Measurements from ENCODE around the gene TMPRSS6. TPM values are rescaled to one million over a fixed set of nuclear protein-coding genes. Genes with fewer than 3 reads are reported as not detected.

Gene TMPRSS6
- total RNA-seq, 1 donor: not detected

GRCh38 chr22:37061611-37062375 lies 47.7 kb downstream of the TMPRSS6 start:
- Histone ChIP-seq H3K79me2 (ENCODE audit: insufficient read depth, low read length) (no peaks in the 10 kb centered on the region), H2AFZ (ENCODE audit: low read length) (no peak overlapping the region), H3K4me3 (ENCODE audit: insufficient read depth, low read length) (no peak overlapping the region), H3K27ac (ENCODE audit: low read depth, low read length) (no peak overlapping the region), H3K9me3 (ENCODE audit: low read depth, low read length) (no peaks in the 10 kb centered on the region), H3K27me3 (ENCODE audit: insufficient read depth, low read length) (no peaks in the 10 kb centered on the region), H3K4me2 (ENCODE audit: insufficient read depth, low read length) (no peak overlapping the region), H3K4me1 (ENCODE audit: insufficient read depth, low read length) (no peaks in the 10 kb centered on the region), H3K36me3 (ENCODE audit: insufficient read depth, low read length) (no peaks in the 10 kb centered on the region), H4K20me1 (ENCODE audit: insufficient read depth, low read length) (no peaks in the 10 kb centered on the region)
- no peak for TF ChIP-seq CTCF (IDR thresholded peaks at IDR 0.05; ENCODE audit: extremely low read depth, low read depth, low read length)
- DNase-seq (ENCODE audit: insufficient read length, low spot score, missing footprints): peak; percentile 81

GRCh38 chr22:37060801-37061610 lies 48.5 kb downstream of the TMPRSS6 start:
- Histone ChIP-seq H3K4me1 (ENCODE audit: insufficient read depth, low read length) (no peaks in the 10 kb centered on the region), H4K20me1 (ENCODE audit: insufficient read depth, low read length) (no peaks in the 10 kb centered on the region), H3K27ac (ENCODE audit: low read depth, low read length) (no peak overlapping the region), H3K27me3 (ENCODE audit: insufficient read depth, low read length) (no peaks in the 10 kb centered on the region), H2AFZ (ENCODE audit: low read length) (no peak overlapping the region), H3K4me2 (ENCODE audit: insufficient read depth, low read length) (no peak overlapping the region), H3K4me3 (ENCODE audit: insufficient read depth, low read length) (no peak overlapping the region), H3K79me2 (ENCODE audit: insufficient read depth, low read length) (no peaks in the 10 kb centered on the region), H3K36me3 (ENCODE audit: insufficient read depth, low read length) (no peaks in the 10 kb centered on the region), H3K9me3 (ENCODE audit: low read depth, low read length) (no peaks in the 10 kb centered on the region)
- no peak for DNase-seq (ENCODE audit: insufficient read length, low spot score, missing footprints)
- no peak for TF ChIP-seq CTCF (IDR thresholded peaks at IDR 0.05; ENCODE audit: extremely low read depth, low read depth, low read length)

- Histone ChIP-seq H3K4me2 (ENCODE audit: insufficient read depth, low read length) (no peak overlapping the region), H3K79me2 (ENCODE audit: insufficient read depth, low read length) (no peaks in the 10 kb centered on the region), H3K27ac (ENCODE audit: low read depth, low read length) (no peak overlapping the region), H3K4me3 (ENCODE audit: insufficient read depth, low read length) (no peak overlapping the region), H3K27me3 (ENCODE audit: insufficient read depth, low read length) (no peaks in the 10 kb centered on the region), H3K4me1 (ENCODE audit: insufficient read depth, low read length) (no peaks in the 10 kb centered on the region), H3K9me3 (ENCODE audit: low read depth, low read length) (no peaks in the 10 kb centered on the region), H3K36me3 (ENCODE audit: insufficient read depth, low read length) (peaks cover 5% of the 10 kb centered on the region), H2AFZ (ENCODE audit: low read length) (no peak overlapping the region), H4K20me1 (ENCODE audit: insufficient read depth, low read length) (no peaks in the 10 kb centered on the region)
- no peak for DNase-seq (ENCODE audit: insufficient read length, low spot score, missing footprints)
- TF ChIP-seq CTCF (IDR thresholded peaks at IDR 0.05; ENCODE audit: extremely low read depth, low read depth, low read length): no peak
These were observed 49.5 kb downstream of the TMPRSS6 start for GRCh38 chr22:37059876-37060449.
